IgD-negative memory B cell (primary cell): ENCODE results near the gene ARRB2. TPM values are rescaled to one million over a fixed set of nuclear protein-coding genes. Genes with fewer than 3 reads are reported as not detected.
"Not testable (repeated sequence)": the region's sequence is repeated elsewhere in the genome, so short reads cannot be mapped to it uniquely, and the experiment has no call there.

ENCODE experiments used
- H3K27ac Mint-ChIP-seq, 3 donors: one replicate each; pipeline ENCODE4 v1.8.0; 2020 to 2022; ENCODE audit warnings: mild to moderate bottlenecking in 3 of 3, mixed read lengths in 3 of 3, moderate library complexity in 1 of 3
- H3K27me3 Mint-ChIP-seq: one replicate; pipeline ENCODE4 v1.8.0; 2021; ENCODE audit warnings: mixed read lengths
- H3K36me3 Mint-ChIP-seq: one replicate; pipeline ENCODE4 v1.8.0; 2020; ENCODE audit warnings: mild to moderate bottlenecking, mixed read lengths
- H3K4me1 Mint-ChIP-seq, 3 donors: one replicate each; pipeline ENCODE4 v1.8.0; 2020 to 2022; ENCODE audit warnings: mixed read lengths in 3 of 3, mild to moderate bottlenecking in 1 of 3
- H3K4me3 Mint-ChIP-seq, 4 donors: one replicate each; pipeline ENCODE4 v1.8.0; 2020 to 2022; ENCODE audit warnings: mild to moderate bottlenecking in 4 of 4, mixed read lengths in 4 of 4, moderate library complexity in 3 of 4
- H3K9me3 Mint-ChIP-seq, 3 donors: one replicate each; pipeline ENCODE4 v1.8.0; 2020 to 2021; ENCODE audit warnings: mixed read lengths in 3 of 3, mild to moderate bottlenecking in 1 of 3
- polyA plus RNA-seq: library from polyadenylated mRNA; unstranded; fragments of 300-500 nt; fragmentation: Illumina TruSeq; gene quantifications from one replicate; pipeline ENCODE4 v1.2.3, GENCODE V29; 2021

The ARRB2 gene
- polyA plus RNA-seq, 1 donor from 2014 or later: 21.5 TPM

DNA sequence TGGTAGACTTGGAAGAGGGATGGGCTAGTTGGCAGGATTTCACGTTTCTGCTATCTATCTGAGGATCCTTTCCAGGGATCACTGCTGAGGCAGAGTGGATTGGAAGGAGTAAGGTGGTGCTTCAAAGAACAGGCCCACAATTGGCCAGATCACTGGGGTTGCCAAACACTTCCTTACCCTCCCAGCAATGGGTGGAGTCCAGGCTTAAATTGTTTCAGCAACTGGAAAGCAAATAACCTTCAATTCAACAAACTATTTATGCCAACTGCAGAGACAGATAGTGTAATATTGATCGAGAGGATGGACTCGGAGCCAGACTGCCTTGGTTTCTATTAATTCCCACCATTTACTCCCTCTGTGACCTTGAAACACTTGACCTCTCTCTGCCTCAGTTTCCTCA is 2.1 kb downstream of the ARRB2 start:
- peak overlapping the region in 2 of 4 donors; percentile 25 to 61 for H3K4me3 Mint-ChIP-seq
- H3K27me3 Mint-ChIP-seq: no peaks in the 10 kb centered on the region
- H3K9me3 Mint-ChIP-seq: peaks cover 0 to 2% (median 0%) of the 10 kb centered on the region in 3 donors
- H3K36me3 Mint-ChIP-seq: peaks cover 1% of the 10 kb centered on the region
- peaks cover 19 to 35% (median 23%) of the 10 kb centered on the region in 3 donors for H3K4me1 Mint-ChIP-seq
- H3K27ac Mint-ChIP-seq: peak overlapping the region in 2 of 3 donors; percentile 36 to 95

DNA sequence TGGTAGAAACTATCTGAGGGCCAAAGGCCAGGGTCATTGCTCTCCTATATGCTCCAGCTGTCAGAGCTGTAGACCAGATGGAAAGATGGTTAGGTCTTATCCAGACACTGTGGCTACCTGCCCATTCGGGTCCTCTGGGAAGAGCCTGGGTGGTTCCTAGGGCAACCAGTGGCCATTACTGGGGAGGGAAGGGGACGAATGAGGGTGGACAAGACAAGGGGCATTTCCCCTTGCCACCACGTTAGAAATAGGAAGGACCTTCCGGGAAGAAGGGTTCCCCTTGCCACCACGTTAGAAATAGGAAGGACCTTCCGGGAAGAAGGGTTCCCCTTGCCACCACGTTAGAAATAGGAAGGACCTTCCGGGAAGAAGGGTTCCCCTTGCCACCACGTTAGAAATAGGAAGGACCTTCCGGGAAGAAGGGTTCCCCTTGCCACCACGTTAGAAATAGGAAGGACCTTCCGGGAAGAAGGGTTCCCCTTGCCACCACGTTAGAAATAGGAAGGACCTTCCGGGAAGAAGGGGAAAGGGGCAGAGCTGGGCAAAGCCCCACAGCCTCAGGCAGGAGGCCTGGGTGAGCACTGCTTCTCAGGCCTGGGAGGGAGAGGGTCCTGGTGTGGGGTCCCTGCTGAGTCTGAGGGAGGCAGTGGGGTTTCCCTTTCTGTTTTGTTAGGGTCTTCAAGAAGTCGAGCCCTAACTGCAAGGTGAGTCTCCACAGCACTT is 4.1 kb downstream of the ARRB2 start:
- Mint-ChIP-seq H3K4me3 (peak overlapping the region in 3 of 4 donors; percentile 60 to 78 (median 74)), H3K27ac (peak overlapping the region; percentile 85 to 92 (median 91)), H3K4me1 (peaks cover 19 to 31% (median 23%) of the 10 kb centered on the region in 3 donors)
- not testable (repeated sequence) for H3K36me3 Mint-ChIP-seq, H3K27me3 Mint-ChIP-seq, H3K9me3 Mint-ChIP-seq

DNA sequence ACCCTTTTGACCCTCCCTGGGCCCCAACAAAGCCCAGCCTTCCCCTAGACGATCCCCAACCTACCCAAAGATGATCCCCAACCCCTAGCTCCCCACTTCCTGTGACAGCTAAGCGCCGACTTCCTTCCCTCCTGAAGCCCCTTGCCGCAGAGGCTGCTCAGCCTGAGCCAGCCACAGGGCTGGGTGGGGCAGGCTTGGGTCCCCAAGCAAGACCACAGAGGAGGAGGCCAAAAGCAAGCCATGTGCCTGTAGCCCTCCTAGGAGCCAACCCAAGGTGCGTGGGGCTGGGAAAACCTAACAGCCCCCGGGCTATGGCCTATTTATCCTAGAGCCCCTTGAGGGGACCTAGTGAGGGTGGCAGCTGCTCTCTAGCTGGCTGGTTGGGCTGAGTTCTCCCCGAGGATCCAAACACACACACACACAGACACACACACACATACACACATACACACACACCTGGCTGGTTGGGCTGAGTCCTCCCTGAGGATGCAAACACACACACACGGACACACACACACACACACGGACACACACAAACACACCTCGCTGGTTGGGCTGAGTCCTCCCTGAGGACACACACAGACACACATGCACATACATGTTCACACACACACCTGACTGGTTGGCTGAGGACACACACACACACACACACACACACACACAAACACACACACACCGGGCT is 4.8 kb downstream of the ARRB2 start:
- H3K4me1 Mint-ChIP-seq: peaks cover 19 to 27% (median 20%) of the 10 kb centered on the region in 3 donors

DNA sequence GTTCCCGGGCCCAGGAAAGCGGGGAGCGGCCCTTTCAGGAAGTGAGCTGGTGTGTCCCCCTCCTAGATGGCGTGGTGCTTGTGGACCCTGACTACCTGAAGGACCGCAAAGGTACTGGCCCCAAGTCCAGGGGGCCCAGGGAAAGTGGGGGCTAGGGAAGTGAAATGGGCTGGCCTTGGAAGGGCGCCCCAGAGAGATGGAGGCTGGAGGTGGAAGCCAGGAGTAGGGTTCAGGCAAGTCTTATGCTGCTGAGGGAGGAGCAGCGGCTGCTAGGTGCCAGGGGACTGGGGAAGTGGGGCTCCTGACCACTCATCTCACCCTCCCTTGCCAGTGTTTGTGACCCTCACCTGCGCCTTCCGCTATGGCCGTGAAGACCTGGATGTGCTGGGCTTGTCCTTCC is 5.6 kb downstream of the ARRB2 start:
- H3K36me3 Mint-ChIP-seq: peaks cover 1% of the 10 kb centered on the region
- H3K27me3 Mint-ChIP-seq: no peaks in the 10 kb centered on the region
- peak overlapping the region in 1 of 4 donors; percentile 74 for H3K4me3 Mint-ChIP-seq
- H3K27ac Mint-ChIP-seq: peak overlapping the region in 1 of 3 donors; percentile 21
- no peaks in the 10 kb centered on the region for H3K9me3 Mint-ChIP-seq
- H3K4me1 Mint-ChIP-seq: peaks cover 19 to 27% (median 21%) of the 10 kb centered on the region in 3 donors

More for the DNA sequence above, 4.8 kb downstream of the ARRB2 start:
- Mint-ChIP-seq H3K9me3 (no peaks in the 10 kb centered on the region), H3K4me3 (peak overlapping the region in 3 of 4 donors; percentile 74 to 87 (median 78)), H3K27me3 (no peaks in the 10 kb centered on the region), H3K36me3 (peaks cover 1% of the 10 kb centered on the region), H3K27ac (peak overlapping the region; percentile 85 to 92 (median 91))

DNA sequence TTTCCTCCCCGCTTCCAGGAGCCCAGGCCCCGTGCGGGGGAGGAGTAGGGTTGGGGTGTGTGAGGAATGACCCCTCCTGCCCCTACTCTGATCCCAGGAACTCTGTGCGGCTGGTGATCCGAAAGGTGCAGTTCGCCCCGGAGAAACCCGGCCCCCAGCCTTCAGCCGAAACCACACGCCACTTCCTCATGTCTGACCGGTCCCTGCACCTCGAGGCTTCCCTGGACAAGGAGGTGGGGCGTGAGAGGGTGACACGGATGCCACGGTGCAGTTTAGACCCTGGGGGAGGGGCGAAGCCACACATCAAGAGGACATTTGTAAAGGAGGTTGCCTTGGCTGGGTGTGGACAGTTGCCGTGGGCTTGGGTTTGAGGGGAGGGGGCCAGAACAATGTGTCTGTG is 7.4 kb downstream of the ARRB2 start:
- Mint-ChIP-seq H3K27me3 (no peaks in the 10 kb centered on the region), H3K9me3 (no peaks in the 10 kb centered on the region), H3K4me1 (peaks cover 17 to 24% (median 21%) of the 10 kb centered on the region in 3 donors), H3K36me3 (peaks cover 1% of the 10 kb centered on the region), H3K27ac (no peak overlapping the region), H3K4me3 (no peak overlapping the region)

DNA sequence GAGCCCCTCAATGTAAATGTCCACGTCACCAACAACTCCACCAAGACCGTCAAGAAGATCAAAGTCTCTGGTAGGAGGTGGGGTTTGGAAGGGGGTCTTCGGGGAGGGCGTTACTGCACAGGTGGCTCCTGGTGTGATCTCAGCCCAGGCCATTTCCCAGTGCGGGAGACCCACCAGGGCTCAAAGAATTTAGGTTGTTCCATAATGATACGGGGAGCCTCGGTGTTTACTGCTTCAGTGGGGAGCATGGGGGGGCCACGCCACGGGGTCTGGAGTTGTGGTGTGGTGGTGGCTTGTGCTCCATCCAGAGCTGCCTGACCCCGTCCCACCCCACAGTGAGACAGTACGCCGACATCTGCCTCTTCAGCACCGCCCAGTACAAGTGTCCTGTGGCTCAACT is 7.8 kb downstream of the ARRB2 start:
- peaks cover 1% of the 10 kb centered on the region for H3K36me3 Mint-ChIP-seq
- H3K27ac Mint-ChIP-seq: peak overlapping the region in 1 of 3 donors; percentile 42
- no peaks in the 10 kb centered on the region for H3K27me3 Mint-ChIP-seq
- no peak overlapping the region for H3K4me3 Mint-ChIP-seq
- no peaks in the 10 kb centered on the region for H3K9me3 Mint-ChIP-seq
- H3K4me1 Mint-ChIP-seq: peaks cover 18 to 24% (median 21%) of the 10 kb centered on the region in 3 donors

DNA sequence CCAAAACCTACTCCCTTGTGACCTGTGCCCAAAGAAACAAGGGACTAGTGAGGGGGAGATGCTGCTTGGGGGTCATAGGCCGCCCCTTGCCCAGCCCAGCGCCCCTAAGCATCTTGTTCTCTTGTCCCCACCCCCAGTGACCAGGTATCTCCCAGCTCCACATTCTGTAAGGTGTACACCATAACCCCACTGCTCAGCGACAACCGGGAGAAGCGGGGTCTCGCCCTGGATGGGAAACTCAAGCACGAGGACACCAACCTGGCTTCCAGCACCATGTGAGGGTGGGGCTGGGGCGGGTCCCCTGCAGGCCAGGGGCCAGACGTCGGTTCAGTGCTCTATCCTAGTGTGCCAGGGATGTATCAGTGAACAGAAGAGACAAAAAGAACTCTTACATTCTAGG is 8.7 kb downstream of the ARRB2 start:
- Mint-ChIP-seq H3K9me3 (no peaks in the 10 kb centered on the region), H3K27me3 (no peaks in the 10 kb centered on the region), H3K36me3 (peaks cover 1% of the 10 kb centered on the region), H3K27ac (peak overlapping the region in 1 of 3 donors; percentile 59), H3K4me3 (no peak overlapping the region), H3K4me1 (peaks cover 15 to 19% (median 17%) of the 10 kb centered on the region in 3 donors)

DNA sequence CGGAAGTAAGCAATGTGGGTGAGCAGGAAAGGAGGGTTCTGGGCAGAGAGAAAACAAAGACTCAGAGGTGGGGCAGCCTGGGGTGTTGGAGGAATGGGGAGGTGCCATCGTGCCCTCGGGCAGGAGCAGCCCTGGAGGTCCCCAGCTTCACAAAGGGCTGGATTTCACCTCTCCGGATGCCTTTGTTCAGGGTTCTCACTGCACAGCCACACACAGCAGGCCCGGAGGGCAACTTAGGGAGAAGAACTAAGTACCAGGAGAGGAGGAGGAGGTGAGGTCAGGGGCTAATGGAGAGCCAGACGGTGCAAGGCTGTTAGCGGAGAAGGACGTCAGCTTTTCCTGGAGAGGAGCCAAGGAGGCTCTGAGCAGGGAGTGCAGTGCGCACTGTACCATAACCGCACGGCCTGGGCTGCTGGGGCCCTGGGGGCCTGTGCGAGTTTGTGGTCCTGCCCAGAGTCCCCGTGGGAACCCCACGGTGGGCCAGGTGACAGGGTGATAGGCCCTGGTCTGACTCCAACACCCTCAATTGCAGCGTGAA is 9.3 kb downstream of the ARRB2 start:
- peak overlapping the region in 1 of 3 donors; percentile 59 for H3K27ac Mint-ChIP-seq
- H3K27me3 Mint-ChIP-seq: no peaks in the 10 kb centered on the region
- peaks cover 1% of the 10 kb centered on the region for H3K36me3 Mint-ChIP-seq
- no peaks in the 10 kb centered on the region for H3K9me3 Mint-ChIP-seq
- no peak overlapping the region for H3K4me3 Mint-ChIP-seq
- H3K4me1 Mint-ChIP-seq: peaks cover 12 to 17% (median 15%) of the 10 kb centered on the region in 3 donors

DNA sequence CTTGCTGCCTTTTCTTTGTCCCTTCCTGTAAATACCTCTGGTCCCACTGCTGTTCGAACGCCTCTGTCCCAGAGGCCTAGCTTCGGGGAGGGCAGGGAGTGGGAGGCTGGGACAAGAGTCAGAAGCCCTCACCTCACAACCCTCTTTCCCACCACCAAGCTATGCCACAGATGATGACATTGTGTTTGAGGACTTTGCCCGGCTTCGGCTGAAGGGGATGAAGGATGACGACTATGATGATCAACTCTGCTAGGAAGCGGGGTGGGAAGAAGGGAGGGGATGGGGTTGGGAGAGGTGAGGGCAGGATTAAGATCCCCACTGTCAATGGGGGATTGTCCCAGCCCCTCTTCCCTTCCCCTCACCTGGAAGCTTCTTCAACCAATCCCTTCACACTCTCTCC is 10.4 kb downstream of the ARRB2 start:
- H3K27me3 Mint-ChIP-seq: no peaks in the 10 kb centered on the region
- H3K9me3 Mint-ChIP-seq: no peaks in the 10 kb centered on the region
- peaks cover 7 to 10% (median 8%) of the 10 kb centered on the region in 3 donors for H3K4me1 Mint-ChIP-seq
- H3K4me3 Mint-ChIP-seq: peak overlapping the region in 1 of 4 donors; percentile 27
- H3K36me3 Mint-ChIP-seq: peaks cover under 1% of the 10 kb centered on the region
- H3K27ac Mint-ChIP-seq: peak overlapping the region; percentile 73 to 87 (median 76)

DNA sequence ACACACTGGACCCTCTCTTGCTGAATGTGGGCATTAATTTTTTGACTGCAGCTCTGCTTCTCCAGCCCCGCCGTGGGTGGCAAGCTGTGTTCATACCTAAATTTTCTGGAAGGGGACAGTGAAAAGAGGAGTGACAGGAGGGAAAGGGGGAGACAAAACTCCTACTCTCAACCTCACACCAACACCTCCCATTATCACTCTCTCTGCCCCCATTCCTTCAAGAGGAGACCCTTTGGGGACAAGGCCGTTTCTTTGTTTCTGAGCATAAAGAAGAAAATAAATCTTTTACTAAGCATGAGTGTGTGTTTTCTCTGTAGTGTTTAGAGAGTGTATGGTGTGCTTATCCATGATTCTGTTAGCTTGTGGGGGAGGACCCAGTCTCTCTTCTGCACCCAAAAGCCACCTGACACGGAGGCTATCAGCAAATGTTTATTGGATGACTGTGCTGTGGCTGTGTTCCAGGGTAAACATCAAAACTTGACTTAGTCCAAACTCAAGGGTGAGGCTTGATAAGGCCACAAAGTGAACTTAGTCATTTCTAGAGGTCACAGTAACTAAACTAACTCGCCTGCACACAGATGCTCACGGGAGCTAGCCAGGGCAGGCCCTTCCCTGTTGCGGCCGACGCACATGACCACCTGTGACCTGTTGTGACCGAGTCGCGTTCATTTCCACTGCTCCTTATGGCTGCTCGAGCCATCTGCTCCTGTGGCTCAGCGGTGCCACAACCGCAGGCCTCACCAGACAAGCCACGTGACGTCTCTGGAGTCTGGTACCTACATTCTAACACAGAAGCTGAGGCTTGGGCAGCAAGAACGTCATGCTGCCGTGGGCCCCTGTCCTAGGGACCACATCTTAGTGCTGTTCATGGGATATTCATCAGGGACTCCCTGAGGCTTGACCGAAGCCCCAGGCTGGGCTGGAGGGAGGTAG is 11.0 kb downstream of the ARRB2 start:
- H3K9me3 Mint-ChIP-seq: no peaks in the 10 kb centered on the region
- H3K36me3 Mint-ChIP-seq: no peaks in the 10 kb centered on the region
- peaks cover 11 to 12% (median 11%) of the 10 kb centered on the region in 3 donors for H3K4me1 Mint-ChIP-seq
- no peaks in the 10 kb centered on the region for H3K27me3 Mint-ChIP-seq
- H3K27ac Mint-ChIP-seq: peak overlapping the region; percentile 73 to 87 (median 76)
- H3K4me3 Mint-ChIP-seq: peak overlapping the region in 1 of 4 donors; percentile 30

DNA sequence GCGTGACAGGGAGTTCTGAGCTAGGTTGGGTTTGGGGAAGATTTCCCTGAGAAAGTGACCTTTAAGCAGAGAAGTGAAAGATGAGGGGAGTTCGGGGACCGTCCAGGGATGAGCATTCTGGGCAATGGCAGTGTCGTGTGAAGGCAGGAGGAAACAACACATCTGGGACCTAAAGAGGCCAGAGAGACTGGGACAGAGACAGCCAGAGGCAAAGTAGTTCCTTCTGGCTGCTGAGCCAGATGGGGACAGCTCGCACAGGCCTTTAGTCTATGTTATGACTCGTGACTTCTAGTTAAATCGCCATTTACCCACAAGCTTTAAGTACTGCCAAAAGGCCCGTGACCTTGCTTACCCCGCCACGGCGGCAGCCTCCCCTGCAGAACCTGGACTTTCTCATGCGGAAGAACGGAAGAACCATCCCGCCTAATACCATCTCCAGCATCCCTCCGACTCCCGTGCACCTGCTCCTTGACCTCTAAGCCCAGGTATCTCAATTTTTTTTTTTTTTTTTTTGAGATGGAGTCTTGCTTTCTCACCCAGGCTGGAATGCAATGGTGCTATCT is 12.3 kb downstream of the ARRB2 start:
- Mint-ChIP-seq H3K36me3 (no peaks in the 10 kb centered on the region), H3K4me3 (peak overlapping the region in 1 of 4 donors; percentile 16), H3K27ac (peak overlapping the region in 1 of 3 donors; percentile 43), H3K27me3 (no peaks in the 10 kb centered on the region), H3K4me1 (peaks cover 12 to 14% (median 13%) of the 10 kb centered on the region in 3 donors), H3K9me3 (no peaks in the 10 kb centered on the region)

DNA sequence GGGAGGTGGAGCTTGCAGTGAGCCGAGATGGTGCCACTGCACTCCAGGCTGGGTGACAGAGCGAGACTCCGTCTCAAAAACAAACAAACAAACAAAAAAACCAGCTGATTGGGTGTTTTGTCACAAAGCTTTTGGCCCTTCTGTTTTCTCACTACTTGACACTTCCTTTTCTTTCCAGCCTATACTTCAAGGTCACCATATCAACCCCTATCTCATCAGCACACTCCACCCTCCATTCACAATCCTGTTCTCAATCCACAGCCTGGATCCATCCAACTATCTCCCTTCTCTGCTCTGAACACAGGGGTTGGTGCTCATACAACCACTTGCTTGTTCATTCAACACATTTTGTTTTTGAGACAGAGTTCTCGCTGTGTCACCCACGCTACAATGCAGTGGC is 14.2 kb downstream of the ARRB2 start:
- Mint-ChIP-seq H3K4me1 (peaks cover 12 to 14% (median 13%) of the 10 kb centered on the region in 3 donors), H3K27ac (no peak overlapping the region), H3K4me3 (no peak overlapping the region), H3K27me3 (no peaks in the 10 kb centered on the region), H3K36me3 (no peaks in the 10 kb centered on the region), H3K9me3 (no peaks in the 10 kb centered on the region)

DNA sequence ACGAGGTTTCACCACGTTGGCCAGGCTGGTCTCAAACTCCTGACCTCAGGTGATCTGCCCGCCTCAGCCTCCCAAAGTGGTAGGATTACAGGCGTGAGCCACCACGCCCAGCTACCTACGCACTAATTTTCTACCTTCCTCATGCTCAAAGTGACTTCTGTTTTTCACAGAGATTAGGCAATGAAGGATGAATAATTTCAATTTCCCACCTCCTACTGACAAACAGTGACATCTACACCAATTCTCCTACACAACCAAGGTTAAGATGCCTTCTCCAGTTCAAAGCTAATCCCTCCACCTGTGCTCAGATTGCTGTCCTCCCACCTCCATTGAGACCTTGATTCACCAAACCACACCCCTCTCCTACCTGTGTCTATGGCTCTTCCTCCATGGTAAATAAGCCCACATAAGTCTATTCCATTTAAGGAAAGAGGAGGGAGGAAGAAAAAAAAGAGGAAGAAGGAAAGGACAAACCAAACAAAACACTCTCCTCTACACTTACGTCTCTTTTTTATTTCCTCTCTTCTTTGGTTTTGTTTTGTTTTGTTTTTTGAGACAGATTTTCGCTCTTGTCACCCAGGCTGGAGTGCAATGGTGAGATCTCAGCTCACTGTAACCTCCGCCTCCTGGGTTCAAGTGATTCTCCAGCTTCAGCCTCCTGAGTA is 15.3 kb downstream of the ARRB2 start:
- no peaks in the 10 kb centered on the region for H3K36me3 Mint-ChIP-seq
- no peaks in the 10 kb centered on the region for H3K9me3 Mint-ChIP-seq
- no peaks in the 10 kb centered on the region for H3K27me3 Mint-ChIP-seq
- peak overlapping the region in 1 of 3 donors; percentile 40 for H3K27ac Mint-ChIP-seq
- peaks cover 13 to 16% (median 14%) of the 10 kb centered on the region in 3 donors for H3K4me1 Mint-ChIP-seq
- H3K4me3 Mint-ChIP-seq: peak overlapping the region in 1 of 4 donors; percentile 37
